H1 (cell line): ENCODE measurements around the gene SPG7.

ENCODE experiments used
- EZH2 ChIP-seq: fragments of 200-600 bp; sonication (generic); IDR thresholded peaks from 2 replicates; pipeline ENCODE4 v1.7.1; 2012; ENCODE audit warnings: low read depth, mild to moderate bottlenecking, moderate library complexity, low read length, inconsistent platforms; ENCODE audit not compliant: severe bottlenecking
- HDAC2 ChIP-seq, 2 experiments: fragments of 300-600 bp in 1 of 2; sonication (generic) in 1 of 2; IDR thresholded peaks; 2 replicates each; pipeline ENCODE4 v1.6.1; 2011 to 2012; ENCODE audit warnings: low read depth in 2 of 2, low read length in 2 of 2, mild to moderate bottlenecking in 2 of 2, moderate library complexity in 2 of 2, borderline replicate concordance in 1 of 2, inconsistent platforms in 1 of 2
- JUN ChIP-seq: IDR thresholded peaks from 2 replicates; pipeline ENCODE4 v1.6.1; 2011; ENCODE audit warnings: low read depth, mild to moderate bottlenecking, improper control_type of control experiment, low read length
- POLR2A ChIP-seq, 2 experiments: IDR thresholded peaks; 1 replicate in 1 of 2; 2 replicates in 1 of 2; pipeline ENCODE4 v1.6.1; 2011; ENCODE audit warnings: low read depth in 2 of 2, low read length in 2 of 2, mild to moderate bottlenecking in 2 of 2; ENCODE audit errors: control extremely low read depth in 1 of 2
- POLR2AphosphoS5 ChIP-seq: IDR thresholded peaks from 2 replicates; pipeline ENCODE4 v1.6.1; 2011; ENCODE audit warnings: low read depth, low read length

DNA sequence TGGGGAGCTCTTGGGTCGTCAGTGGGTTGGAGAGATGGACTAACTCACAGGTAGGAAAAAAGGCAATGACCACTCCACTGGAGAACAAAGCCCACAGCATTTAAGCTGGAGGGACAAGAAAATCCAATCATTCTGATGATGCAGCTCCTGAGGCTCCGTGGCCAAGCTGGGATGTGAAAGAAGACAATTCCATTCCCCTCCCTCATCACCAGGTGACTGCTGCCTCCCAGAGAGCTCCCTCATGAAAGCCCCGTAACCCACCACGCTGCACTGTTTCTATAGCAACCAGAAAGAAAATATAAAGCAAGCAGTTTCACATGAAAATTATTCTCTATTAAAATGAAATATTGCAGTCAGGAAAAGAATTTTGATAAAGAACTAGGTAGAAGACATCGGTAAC lies 33.1 kb upstream of the SPG7 start:
- no peak for TF ChIP-seq JUN
- TF ChIP-seq HDAC2 (IDR thresholded peaks at IDR 0.05; ENCODE audit: borderline replicate concordance in 1 of 2, low read depth in 2 of 2, low read length in 2 of 2): no peak
- TF ChIP-seq EZH2: no peak
- TF ChIP-seq POLR2AphosphoS5: no peak
- no peak for TF ChIP-seq POLR2A (IDR thresholded peaks at IDR 0.05; ENCODE audit: control extremely low read depth in 1 of 2, low read depth in 2 of 2, low read length in 2 of 2)
